Fibroblast of upper back skin (primary cell): ENCODE measurements around the gene SYT14.
"Not testable (repeated sequence)": the region's sequence is repeated elsewhere in the genome, so short reads cannot be mapped to it uniquely, and the experiment has no call there.

Source experiments
- DNase-seq: peaks from one replicate; pipeline ENCODE4 v3.0.0-alpha.2; 2013

SYT14 gene

GRCh38 chr1:210031473-210031872 lies 93.5 kb downstream of the SYT14 start:
- DNase-seq, result no peak

DNA sequence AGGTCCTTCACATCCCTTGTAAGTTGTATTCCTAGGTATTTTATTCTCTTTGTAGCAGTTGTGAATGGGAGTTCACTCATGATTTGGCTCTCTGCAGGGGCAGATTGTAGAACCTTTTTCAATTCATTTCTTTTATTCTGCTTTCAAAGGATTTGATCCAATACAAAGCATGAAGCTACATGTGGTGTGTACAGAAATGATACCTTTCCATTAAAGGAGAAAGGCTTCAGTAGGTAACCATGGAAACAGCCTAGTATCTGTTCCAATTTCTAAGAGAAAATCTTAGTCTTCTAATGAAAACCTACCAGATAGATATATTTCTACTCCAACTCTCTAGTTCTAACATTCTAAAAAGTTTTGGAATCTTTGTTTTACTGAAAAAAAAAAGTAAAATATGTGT lies 105.0 kb downstream of the SYT14 start:
- no peak for DNase-seq

DNA sequence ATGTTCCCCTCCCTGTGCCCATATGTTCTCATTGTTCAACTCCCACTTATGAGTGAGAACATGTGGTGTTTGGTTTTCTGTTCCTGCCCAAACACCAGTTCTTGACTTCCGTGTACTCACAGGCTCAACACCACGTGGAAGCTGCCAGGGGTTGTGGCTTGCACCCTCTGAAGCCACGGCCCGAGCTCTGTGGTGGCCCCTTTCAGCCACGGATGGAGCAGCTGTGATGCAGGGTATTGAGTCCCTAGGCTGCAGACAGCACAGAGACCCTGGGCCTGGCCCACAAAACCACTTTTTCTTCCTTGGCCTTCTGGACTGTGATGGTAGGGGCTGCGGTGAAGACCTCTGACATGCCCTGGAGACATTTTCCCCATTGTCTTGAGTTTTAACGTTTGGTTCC lies 111.6 kb downstream of the SYT14 start:
- no peak for DNase-seq

GRCh38 chr1:210050491-210050890 lies 112.5 kb downstream of the SYT14 start:
- not testable (repeated sequence) for DNase-seq

DNA sequence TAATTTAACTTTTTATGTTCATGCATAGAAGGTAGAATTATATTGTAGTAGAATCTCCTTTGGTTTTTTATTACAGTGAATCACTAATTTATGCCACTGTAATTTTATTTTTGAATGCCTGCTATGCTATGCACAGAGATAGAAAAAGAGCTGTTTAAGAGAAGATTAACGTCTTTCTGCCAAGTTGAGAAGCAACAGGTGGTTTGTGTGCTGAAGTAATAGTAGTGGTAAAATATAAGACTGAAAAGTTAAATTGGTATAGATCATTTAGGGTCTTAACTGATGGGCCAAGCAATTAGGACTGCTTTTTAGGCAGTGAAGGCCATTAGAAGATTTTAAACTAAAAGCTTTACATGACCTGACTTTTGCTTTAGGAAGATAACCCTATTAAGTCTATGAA lies 115.1 kb downstream of the SYT14 start:
- DNase-seq, result no peak

- DNase-seq, result no peak
These were observed 119.6 kb downstream of the SYT14 start for GRCh38 chr1:210057593-210057992.

DNA sequence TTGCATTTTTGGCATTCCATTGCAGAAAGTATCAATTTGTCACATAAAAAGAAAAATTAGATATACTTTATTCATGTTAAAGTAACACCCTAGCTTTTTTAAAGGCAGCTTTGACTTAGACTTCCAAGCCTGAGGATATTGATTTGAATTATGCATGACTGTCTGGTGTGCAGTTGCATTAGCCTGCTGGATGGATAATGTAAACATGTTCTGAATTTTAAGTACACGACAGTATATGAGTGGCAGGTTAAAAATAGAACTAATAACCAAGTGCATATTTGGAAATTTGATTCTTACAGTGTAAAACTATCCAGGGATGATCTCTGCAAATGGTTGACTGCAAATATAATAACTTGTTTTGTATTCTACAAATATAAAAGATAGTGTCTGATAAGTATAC lies 124.0 kb downstream of the SYT14 start:
- no peak for DNase-seq

- DNase-seq, result no peak
These were observed 132.5 kb downstream of the SYT14 start for GRCh38 chr1:210070531-210070930.

- peak; percentile 57 for DNase-seq
These were observed 134.1 kb downstream of the SYT14 start for GRCh38 chr1:210072129-210072528.

DNA sequence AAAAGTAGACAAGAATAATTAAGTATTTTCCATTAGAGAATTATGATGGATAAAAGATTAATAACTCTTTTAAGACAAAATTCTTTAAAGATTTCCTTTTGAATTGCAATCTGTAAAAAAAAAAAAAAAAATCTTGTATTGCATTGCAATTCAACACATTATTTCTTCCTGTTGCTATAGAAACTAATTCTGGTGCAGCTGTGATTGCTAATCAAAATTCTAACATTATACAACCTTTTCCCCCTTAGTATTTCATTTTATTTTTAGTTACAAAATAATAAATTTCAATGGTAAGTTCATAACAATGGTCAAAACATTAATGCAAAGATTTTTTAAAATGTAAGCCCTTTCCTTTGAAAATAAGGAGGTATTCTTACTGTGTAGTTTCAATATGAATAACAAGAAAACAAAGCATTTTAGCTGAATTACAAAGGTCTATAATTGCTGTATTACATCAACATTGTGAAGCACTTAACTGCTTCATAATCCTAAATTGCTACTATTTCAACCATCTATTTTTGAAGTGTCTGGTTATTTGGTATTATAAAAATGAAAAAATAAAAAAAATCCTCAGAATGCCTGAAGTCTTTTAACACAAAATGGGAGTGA lies 135.0 kb downstream of the SYT14 start:
- DNase-seq, result no peak

DNA sequence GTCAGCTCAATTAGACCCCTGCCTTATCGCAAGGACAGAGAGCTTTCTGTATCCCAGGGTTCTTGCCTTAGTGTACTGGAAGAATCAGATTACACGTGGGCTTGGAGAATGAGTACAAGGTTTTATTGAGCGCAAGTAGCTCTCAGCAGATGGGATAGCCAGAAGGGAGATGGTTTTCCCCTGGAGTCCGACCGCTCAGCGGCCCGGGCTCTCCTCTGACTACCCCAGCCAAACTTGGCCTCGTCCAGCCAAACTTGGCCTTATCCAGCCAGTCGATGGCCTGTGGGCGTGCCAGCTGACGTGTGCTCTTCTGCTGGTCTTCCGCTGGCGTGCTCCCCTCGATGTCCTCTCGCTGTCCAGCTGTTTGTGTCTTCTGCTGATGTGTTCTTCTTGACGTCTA lies 136.9 kb downstream of the SYT14 start:
- no peak for DNase-seq

GRCh38 chr1:210076620-210077019 lies 138.6 kb downstream of the SYT14 start:
- no peak for DNase-seq

DNA sequence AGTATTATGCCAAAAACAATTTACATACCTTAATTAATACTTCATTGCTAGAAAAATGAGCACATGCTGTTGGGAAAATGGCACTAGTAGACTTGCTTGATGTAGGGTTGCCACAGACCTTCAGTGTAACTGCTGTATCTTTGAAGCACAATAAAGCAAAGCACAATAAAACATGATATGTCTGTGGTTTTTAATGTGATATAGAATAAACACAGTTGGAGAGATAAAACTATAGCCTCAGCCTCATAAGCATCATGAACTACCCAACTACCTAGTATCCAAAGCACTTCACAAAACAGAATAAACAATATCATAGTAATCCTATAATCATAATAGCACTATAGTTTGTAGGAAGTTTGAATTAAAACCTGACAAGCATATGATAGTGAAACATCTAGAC lies 143.5 kb downstream of the SYT14 start:
- DNase-seq, result no peak

DNA sequence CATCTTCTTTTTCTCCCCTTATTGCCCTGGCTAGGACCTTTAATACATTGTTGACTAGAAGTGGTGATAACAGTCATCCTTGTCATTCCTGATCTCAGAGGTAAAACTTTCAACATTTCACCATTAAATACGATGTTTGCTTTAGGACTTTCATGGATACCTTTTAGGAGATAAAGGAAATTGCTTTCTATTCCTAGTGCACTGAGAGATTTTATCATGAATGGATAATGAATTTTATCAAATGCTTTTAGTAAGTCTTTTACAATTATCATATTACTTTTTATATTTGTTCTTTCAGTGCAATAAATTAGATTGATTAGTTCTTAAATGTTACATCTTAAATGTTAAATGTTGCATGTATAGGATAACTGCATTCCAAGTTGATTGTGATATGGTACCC lies 147.3 kb downstream of the SYT14 start:
- DNase-seq, result no peak

DNA sequence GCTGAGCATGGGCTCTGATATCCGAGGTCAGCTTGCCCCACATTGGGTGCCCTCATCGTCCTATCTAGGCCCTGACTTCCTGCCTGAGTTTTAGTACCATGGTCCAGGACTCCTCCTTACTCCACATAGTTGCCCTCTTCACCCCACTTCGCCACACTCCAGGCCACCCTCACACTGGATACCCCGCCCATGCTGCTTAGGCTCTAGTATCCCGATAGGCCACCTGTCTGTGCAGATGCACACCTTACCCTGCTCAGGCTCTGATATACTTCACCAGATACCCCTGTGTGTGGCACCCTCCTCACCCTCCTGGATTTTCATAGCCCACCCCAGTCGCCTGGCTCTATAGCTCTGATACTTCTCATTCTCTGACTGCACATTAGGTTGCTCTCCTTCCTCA lies 149.0 kb downstream of the SYT14 start:
- DNase-seq, result no peak

DNA sequence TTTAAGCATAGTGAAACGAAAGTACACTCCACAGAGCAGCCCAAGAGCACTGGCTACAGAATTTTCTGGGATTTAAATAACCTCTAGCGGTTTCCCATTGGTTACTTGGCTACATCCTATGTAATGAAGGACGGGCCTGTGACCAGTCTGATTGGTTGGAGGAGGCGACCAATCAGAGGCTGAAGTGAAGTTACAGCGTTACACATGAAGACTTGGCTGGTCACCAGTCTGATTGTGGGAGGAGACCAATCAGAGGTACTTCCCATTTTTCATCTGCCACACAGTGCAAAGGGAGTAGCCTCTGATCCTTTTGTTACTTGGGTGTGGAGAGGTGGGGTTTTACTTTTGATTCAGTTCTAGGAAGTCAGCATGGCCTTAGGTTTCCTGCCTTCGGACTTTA lies 151.8 kb downstream of the SYT14 start:
- no peak for DNase-seq

GRCh38 chr1:210092366-210092765 lies 154.3 kb downstream of the SYT14 start:
- no peak for DNase-seq

GRCh38 chr1:210093461-210093860 lies 155.4 kb downstream of the SYT14 start:
- DNase-seq, result no peak

- no peak for DNase-seq
These were observed 160.3 kb downstream of the SYT14 start for GRCh38 chr1:210098356-210098755.

GRCh38 chr1:210099921-210100320 lies 161.9 kb downstream of the SYT14 start:
- DNase-seq, result no peak

DNA sequence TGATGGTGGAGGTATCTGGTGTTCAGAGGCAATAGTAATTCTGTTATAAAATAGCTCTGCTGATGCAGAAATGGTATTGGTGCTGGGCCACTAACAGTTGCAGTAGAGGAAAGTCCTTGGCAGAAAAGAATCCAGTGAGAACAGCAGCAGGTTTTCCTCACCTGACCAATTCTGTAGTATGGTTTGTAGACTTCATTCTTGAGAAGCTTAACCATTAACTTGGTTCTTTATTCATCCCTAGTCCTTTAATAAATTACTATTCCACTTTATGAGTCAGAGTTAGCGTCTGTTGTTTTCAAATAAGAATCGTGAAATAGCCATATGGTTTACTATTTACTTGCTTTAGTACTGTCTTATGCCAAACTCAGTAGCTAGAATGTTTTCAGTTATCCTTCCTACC lies 166.1 kb downstream of the SYT14 start:
- DNase-seq, result no peak

GRCh38 chr1:210112906-210113305 lies 174.9 kb downstream of the SYT14 start:
- DNase-seq, result not testable (repeated sequence)

DNA sequence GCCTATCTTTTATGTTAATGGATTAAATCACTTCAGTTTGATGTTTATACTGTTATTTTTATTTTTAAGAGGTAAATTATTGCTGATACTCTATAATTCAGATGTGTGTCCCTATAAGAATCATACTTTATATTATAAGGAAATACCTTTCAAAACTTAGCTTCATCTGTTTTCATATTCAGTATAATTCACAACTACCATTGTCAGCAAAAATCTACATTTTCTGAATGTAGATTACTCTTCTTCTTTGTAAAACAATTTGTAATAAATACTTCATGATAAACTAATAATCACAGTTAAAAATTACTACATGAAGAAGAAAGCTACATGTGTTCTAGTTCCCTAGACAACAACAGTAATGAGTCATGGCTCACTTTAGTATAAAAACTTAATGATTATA lies 179.2 kb downstream of the SYT14 start:
- no peak for DNase-seq

GRCh38 chr1:210117681-210118170 lies 179.7 kb downstream of the SYT14 start:
- no peak for DNase-seq

- DNase-seq, result no peak
These were observed 185.4 kb downstream of the SYT14 start for GRCh38 chr1:210123383-210123782.
